T-helper 2 cell treated with Interferon-gamma antibody and Interleukin-4, amounts not matched to agents 5 μg/mL and 100 μg/mL, for 36 hours (primary cell): Measurements from ENCODE around the gene MED17.
"Not testable (repeated sequence)": the region's sequence is repeated elsewhere in the genome, so short reads cannot be mapped to it uniquely, and the experiment has no call there.

ENCODE experiments used
- DNase-seq: peaks from one replicate; pipeline ENCODE4 v3.0.0; 2021; ENCODE audit warnings: low spot score
- H3K27ac Mint-ChIP-seq: one replicate; pipeline ENCODE4 v1.8.0; 2021; ENCODE audit warnings: mild to moderate bottlenecking, mixed read lengths
- H3K27me3 Mint-ChIP-seq: one replicate; pipeline ENCODE4 v1.8.0; 2021; ENCODE audit warnings: low read depth, mixed read lengths
- H3K36me3 Mint-ChIP-seq: one replicate; pipeline ENCODE4 v1.8.0; 2021; ENCODE audit warnings: low read depth, mixed read lengths
- H3K4me1 Mint-ChIP-seq: one replicate; pipeline ENCODE4 v1.8.0; 2021; ENCODE audit warnings: low read depth, mixed read lengths
- H3K4me3 Mint-ChIP-seq: one replicate; pipeline ENCODE4 v1.8.0; 2022; ENCODE audit warnings: mild to moderate bottlenecking, moderate library complexity, mixed read lengths
- H3K9me3 Mint-ChIP-seq: one replicate; pipeline ENCODE4 v1.8.0; 2021; ENCODE audit warnings: mixed read lengths

The MED17 gene

DNA sequence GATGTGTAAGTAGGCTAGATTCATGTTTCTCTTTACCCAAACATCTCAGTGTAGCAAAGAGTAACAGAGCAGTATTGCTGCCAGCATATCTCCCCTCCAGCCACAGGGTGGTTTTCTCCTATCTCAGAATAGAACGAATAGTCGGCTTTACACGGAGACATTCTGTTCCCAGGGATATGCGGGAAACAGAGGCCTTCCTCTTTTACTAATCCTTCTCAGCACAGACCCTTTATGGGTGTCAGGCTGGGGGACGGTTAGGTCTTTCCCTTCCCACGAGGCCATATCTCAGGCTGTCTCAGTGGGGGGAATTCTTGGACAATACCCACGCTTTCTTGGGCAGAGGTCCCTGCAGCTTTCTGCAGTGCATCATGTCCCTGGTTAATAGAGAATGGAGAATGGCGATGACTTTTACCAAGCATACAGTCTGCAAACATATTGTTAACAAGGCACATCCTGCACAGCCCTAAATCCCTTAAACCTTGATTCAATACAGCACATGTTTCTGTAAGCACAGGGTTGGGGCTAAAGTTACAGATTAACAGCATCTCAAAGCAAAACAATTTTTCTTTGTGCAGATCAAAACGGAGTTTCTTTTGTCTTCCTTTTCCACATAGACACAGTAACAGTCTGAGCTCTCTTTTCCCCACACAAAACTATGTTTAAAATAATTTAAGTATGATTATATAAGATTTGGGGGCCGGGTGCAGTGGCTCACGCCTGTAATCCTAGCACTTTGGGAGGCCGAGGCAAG lies 38.9 kb upstream of the MED17 start:
- H3K4me1 Mint-ChIP-seq, H3K27me3 Mint-ChIP-seq, H3K27ac Mint-ChIP-seq, H3K9me3 Mint-ChIP-seq, DNase-seq: not testable (repeated sequence)
- Mint-ChIP-seq H3K4me3 (peak overlapping the region; percentile 8), H3K36me3 (peaks cover 27% of the 10 kb centered on the region)

DNA sequence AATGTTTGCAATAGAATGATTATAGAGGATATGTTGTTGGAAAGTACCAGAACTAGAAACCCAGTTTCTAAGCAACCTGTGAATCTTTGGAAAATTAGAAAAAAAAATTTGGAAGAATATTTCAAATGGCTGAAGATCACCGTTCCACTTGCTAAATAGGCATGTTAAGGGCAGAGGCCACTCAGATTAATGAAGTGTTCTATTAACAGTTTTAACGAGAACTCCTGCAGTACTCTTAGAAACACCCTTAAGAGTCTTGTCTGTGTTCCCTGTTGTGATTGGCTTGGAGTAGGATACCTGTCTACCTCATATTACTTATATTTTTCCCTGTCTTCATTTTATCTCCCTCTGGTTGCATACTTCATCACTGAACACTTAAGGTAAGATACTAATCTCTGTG lies 38.0 kb upstream of the MED17 start:
- no peak for DNase-seq
- Mint-ChIP-seq H3K27me3 (no peaks in the 10 kb centered on the region), H3K4me3 (no peak overlapping the region), H3K4me1 (peaks cover 5% of the 10 kb centered on the region), H3K36me3 (peaks cover 19% of the 10 kb centered on the region), H3K9me3 (no peaks in the 10 kb centered on the region), H3K27ac (no peak overlapping the region)

DNA sequence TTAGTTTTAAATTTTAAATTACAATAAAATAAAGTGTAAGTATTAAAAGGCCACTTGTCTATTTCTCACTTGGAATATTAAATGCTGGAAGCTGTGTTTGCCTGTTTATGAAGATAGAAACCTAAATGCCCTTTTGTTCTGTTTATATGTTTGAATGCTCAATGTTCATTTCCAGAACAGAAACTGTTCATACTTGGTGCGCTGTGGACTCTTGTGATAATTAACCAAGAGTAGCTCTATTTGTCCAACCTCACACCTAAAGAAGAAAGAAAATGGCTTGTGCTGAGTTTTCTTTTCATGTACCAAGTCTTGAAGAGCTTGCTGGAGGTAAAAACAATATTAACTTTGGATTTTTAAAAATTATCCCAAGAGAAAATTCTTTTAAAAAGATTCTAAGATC lies 37.0 kb upstream of the MED17 start:
- H3K36me3 Mint-ChIP-seq = peaks cover 18% of the 10 kb centered on the region
- H3K27ac Mint-ChIP-seq = no peak overlapping the region
- no peaks in the 10 kb centered on the region for H3K9me3 Mint-ChIP-seq

DNA sequence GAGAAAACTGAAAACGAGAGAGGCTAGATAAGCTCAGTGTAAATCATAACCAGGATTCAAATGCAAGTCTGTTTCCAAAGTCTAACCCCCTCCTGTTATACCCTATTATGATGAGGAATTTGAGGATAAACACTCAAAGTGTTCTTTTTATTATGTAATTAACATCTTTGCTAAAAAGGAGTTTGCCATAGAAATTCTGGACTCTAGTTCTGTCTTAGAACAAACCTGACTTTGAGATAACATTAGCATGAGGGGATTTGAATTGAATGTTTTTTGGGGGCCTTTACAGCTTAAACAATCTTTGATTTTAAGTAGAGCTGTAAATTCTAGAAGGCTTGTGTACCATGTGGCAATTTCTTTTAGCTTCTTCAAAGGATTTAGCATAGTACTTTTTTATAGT lies 33.1 kb upstream of the MED17 start:
- no peak for DNase-seq
- Mint-ChIP-seq H3K27me3 (no peaks in the 10 kb centered on the region), H3K27ac (no peak overlapping the region), H3K4me1 (no peaks in the 10 kb centered on the region), H3K4me3 (no peak overlapping the region), H3K9me3 (no peaks in the 10 kb centered on the region), H3K36me3 (peaks cover 20% of the 10 kb centered on the region)

More for the DNA sequence above, 37.0 kb upstream of the MED17 start:
- Mint-ChIP-seq H3K4me3 (no peak overlapping the region), H3K27me3 (no peaks in the 10 kb centered on the region), H3K4me1 (peaks cover 5% of the 10 kb centered on the region)
- no peak for DNase-seq

DNA sequence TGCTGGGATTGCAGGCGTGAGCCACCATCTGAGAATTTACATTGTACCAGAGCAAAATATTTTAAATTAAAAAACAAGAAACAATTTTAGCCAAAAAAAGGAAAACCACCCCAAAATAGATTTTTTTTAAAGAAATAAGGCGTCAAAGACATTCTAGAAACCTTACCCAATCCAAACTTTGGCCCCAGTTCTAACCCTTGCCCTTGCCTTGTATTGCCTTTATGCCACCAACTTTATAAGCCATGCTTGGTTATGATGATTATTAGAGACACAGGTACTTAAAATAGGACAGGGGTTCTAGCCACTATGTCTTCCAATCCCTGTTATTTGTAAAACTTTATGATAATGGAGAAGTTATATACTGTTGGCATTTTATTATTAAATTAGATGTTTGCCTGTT lies 30.8 kb upstream of the MED17 start:
- no peak for DNase-seq

DNA sequence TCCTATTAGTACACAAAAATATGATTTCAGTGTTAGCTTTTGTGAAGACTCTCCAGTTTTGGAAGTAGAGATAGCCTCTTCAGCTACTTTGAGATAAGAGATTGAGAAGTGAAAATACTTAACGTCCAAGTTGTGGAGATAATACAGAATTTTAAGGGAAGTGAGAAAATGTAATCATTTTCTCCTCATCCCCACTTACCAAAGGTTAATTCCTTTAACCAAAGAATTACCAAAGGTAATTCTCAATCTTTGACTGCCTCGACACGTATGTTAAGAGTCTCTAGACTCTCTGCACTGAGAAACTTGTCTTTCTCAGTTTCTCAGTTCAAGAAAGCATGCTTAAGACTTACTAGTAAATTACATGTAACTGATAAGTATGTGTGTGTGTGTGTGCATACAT lies 27.3 kb upstream of the MED17 start:
- H3K4me3 Mint-ChIP-seq = no peak overlapping the region
- H3K36me3 Mint-ChIP-seq = peaks cover 27% of the 10 kb centered on the region
- H3K27ac Mint-ChIP-seq = no peak overlapping the region
- DNase-seq = no peak
- no peaks in the 10 kb centered on the region for H3K9me3 Mint-ChIP-seq
- no peaks in the 10 kb centered on the region for H3K4me1 Mint-ChIP-seq
- H3K27me3 Mint-ChIP-seq = no peaks in the 10 kb centered on the region

More for the DNA sequence above, 30.8 kb upstream of the MED17 start:
- Mint-ChIP-seq H3K36me3 (peaks cover 21% of the 10 kb centered on the region), H3K4me1 (no peaks in the 10 kb centered on the region), H3K27ac (no peak overlapping the region), H3K9me3 (no peaks in the 10 kb centered on the region), H3K27me3 (no peaks in the 10 kb centered on the region), H3K4me3 (no peak overlapping the region)

DNA sequence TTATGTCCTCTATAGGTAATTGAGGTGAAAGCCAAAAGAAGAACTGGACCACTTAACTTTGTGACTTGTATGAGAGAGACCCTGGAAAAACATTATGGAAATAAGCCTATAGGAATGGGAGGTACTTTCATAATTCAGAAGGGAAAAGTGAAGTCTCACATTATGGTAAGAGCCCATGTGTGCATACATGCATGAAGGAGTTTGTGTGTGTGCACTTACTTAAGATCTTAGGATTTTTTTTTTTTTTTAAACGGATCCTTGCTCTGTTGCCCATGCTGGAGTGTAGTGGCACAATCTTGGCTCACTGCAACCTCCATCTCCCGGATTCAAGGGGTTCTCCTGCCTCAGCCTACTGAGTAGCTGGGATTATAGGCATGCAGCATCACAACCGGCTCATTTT lies 26.8 kb upstream of the MED17 start:
- H3K4me1 Mint-ChIP-seq = no peaks in the 10 kb centered on the region
- no peak overlapping the region for H3K4me3 Mint-ChIP-seq
- no peaks in the 10 kb centered on the region for H3K27me3 Mint-ChIP-seq
- H3K27ac Mint-ChIP-seq = no peak overlapping the region
- no peaks in the 10 kb centered on the region for H3K9me3 Mint-ChIP-seq
- no peak for DNase-seq
- H3K36me3 Mint-ChIP-seq = peaks cover 23% of the 10 kb centered on the region

DNA sequence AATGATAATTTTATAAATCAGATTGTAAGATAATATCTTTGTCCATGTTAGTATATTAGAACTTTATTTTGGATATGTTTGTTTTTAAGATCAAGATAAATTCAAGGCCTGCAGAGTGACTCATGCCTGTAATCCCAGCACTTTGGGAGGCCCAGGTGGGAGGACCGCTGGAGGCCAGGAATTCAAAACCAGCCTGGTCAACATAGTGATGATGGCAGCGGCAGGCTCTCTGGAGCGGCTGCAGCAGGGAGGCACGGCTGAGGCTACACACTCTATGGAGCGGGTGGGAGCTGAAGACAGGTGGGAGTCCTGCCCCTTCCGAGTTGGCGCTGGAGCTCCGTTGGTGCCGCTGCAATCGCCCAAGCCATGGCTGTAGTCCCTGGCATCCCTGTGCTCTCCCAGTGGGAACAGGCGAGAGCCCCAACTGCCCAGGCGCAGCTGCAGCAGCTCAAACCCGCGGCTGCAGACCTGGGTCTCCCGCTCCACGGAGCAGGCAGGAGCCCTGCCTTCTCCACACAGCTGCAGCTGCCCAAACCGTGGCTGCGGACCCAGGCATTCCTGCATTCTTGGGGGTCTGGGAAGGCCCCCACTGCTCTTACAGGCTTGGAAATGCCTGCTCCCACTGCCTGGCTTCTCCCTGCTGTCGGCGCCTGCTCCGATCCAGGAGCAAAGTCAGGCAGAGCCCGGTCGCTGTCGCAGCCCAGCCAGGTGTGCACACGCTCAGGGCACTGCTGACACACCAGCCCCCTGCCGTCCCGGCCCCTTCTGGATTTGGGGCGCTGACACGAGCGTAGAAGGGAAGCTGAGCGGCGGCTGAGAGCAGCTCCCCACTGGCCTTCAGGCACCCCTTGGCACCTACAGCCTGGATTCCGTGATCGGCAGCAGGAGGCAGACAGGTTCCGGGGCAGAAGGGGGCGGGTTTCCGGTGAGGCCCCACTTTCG lies 25.9 kb upstream of the MED17 start:
- no peaks in the 10 kb centered on the region for H3K4me1 Mint-ChIP-seq
- H3K36me3 Mint-ChIP-seq = peaks cover 24% of the 10 kb centered on the region
- DNase-seq = no peak
- H3K4me3 Mint-ChIP-seq = no peak overlapping the region
- H3K27me3 Mint-ChIP-seq = no peaks in the 10 kb centered on the region
- no peak overlapping the region for H3K27ac Mint-ChIP-seq
- no peaks in the 10 kb centered on the region for H3K9me3 Mint-ChIP-seq

DNA sequence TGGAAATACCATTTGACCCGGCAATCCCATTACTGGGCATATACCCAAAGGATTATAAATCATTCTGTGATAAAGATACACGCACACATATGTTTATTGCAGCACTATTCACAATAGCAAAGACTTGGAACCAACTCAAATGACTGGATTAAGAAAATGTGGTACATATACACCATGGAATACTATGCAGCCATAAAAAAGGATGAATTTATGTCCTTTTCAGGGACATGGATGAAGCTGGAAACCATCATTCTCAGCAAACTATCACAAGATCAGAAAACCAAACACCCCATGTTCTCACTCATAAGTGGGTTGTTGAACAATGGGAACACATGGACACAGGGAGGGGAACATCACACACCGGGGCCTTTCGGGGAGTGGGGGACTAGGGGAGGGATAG lies 25.0 kb upstream of the MED17 start:
- H3K27me3 Mint-ChIP-seq, H3K4me3 Mint-ChIP-seq, H3K4me1 Mint-ChIP-seq, DNase-seq, H3K27ac Mint-ChIP-seq, H3K9me3 Mint-ChIP-seq: not testable (repeated sequence)
- H3K36me3 Mint-ChIP-seq = peaks cover 24% of the 10 kb centered on the region

DNA sequence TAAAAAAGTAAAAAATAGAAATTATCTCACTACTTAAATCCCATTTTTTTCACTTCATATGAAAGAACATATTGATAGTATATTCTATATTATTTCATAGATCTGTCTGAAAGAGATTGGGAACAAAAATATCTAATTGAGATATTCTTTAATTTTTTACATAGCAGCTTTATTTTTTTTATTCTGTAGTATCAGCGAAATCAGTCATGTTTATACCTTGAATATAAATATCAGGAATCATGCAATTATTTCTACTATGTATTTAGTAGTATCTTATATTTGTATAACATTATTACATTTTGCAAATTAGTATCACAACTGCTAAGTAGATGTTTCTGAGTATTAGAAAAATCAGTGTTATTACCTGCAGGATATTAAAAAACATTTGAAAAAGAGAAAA lies 22.2 kb upstream of the MED17 start:
- no peaks in the 10 kb centered on the region for H3K4me1 Mint-ChIP-seq
- no peak for DNase-seq
- peaks cover 9% of the 10 kb centered on the region for H3K9me3 Mint-ChIP-seq
- H3K36me3 Mint-ChIP-seq = peaks cover 36% of the 10 kb centered on the region
- no peak overlapping the region for H3K27ac Mint-ChIP-seq
- H3K4me3 Mint-ChIP-seq = no peak overlapping the region
- no peaks in the 10 kb centered on the region for H3K27me3 Mint-ChIP-seq

DNA sequence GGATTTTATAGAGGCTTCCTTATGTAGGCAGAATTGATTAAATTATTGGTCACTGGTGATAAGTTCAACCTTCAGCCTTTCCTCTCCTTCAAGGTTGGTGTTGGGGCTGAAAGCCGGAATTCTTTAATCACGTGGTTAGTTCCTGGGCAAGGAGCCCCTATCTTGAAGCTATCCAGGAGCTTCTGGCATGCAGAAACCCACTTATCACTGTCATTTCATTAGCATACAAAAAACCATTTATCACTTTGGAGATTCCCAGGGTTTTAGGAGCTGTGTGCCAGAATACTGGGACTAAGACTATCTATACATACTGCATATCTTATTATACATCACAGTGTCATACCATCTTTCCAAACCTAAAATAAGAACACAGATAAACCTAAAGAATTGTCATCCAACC lies 18.5 kb upstream of the MED17 start:
- H3K36me3 Mint-ChIP-seq = peaks cover 23% of the 10 kb centered on the region
- H3K9me3 Mint-ChIP-seq = peaks cover 21% of the 10 kb centered on the region
- no peak for DNase-seq
- H3K4me3 Mint-ChIP-seq = no peak overlapping the region
- no peak overlapping the region for H3K27ac Mint-ChIP-seq
- H3K27me3 Mint-ChIP-seq = no peaks in the 10 kb centered on the region
- H3K4me1 Mint-ChIP-seq = no peaks in the 10 kb centered on the region

DNA sequence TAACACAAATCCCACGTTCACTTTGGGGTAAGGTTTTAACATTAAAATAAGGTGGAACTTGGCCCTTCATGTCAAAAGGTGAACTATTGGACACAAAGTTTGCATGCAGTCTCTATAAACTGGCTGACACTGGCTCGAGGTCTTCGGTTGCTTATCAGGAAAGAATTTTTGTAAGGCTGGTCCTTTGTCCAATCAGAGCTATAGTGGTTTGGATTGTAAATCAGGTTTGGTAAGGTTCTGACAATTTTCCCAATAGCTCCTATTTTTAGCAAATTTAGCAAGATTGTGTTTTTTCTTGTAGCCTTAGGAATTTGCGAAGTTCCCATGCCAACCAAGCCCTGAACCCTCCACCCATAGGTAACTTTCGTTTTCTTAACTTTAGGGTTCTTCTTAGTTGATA lies 17.6 kb upstream of the MED17 start:
- no peak for DNase-seq

DNA sequence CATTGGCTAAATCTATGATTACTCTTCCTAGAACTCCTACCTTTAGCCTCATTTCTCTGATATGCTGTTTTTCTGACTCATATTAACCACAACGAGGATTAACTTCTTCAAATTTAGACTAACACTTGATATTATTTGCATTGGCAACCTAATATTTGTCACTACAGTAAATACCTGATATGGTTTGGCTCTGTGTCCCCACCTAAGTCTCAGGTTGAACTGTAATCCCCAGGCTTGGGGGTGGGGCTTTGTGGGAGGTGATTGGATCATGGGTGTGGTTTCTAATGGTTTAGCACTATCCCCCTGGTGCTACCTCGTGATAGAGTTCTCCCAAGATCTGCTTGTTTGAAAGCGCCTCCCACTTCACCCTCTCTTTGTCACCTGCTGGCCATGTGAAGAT lies 17.1 kb upstream of the MED17 start:
- Mint-ChIP-seq H3K27ac (no peak overlapping the region), H3K27me3 (no peaks in the 10 kb centered on the region), H3K9me3 (peaks cover 26% of the 10 kb centered on the region), H3K4me1 (no peaks in the 10 kb centered on the region), H3K4me3 (no peak overlapping the region), H3K36me3 (peaks cover 23% of the 10 kb centered on the region)
- DNase-seq = no peak

More for the DNA sequence above, 17.6 kb upstream of the MED17 start:
- H3K27ac Mint-ChIP-seq = no peak overlapping the region
- H3K4me3 Mint-ChIP-seq = no peak overlapping the region
- H3K9me3 Mint-ChIP-seq = peaks cover 21% of the 10 kb centered on the region
- H3K36me3 Mint-ChIP-seq = peaks cover 20% of the 10 kb centered on the region
- H3K4me1 Mint-ChIP-seq = no peaks in the 10 kb centered on the region
- no peaks in the 10 kb centered on the region for H3K27me3 Mint-ChIP-seq

DNA sequence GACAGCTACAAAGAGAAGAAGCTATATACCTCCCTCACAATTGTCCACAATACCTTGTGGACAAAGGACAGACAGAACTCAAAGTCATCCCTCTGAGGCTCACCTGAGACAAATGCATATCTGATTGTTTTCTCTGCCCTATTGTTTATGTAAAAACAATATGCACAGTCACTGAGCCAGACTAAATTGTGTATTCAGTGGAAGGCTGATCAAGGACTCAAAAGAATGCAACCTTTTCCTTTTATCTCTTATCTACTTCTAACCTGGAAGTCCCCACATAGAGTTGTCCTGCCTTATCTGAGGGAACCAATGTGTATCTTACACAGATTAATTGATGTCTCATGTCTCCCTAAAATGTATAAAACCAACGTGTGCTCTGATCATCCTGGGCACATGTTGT lies 13.9 kb upstream of the MED17 start:
- Mint-ChIP-seq H3K4me1 (no peaks in the 10 kb centered on the region), H3K9me3 (peaks cover 36% of the 10 kb centered on the region), H3K36me3 (peaks cover 14% of the 10 kb centered on the region), H3K27me3 (no peaks in the 10 kb centered on the region), H3K27ac (no peak overlapping the region), H3K4me3 (no peak overlapping the region)
- no peak for DNase-seq
